ENCODE results near the gene FHOD3.

The FHOD3 gene

GRCh38 chr18:36665952-36666351, 368.4 kb downstream of the FHOD3 start:
- DNase-seq (ENCODE audit: low read depth), result no peak

GRCh38 chr18:36667811-36668210, 370.3 kb downstream of the FHOD3 start:
- no peak for DNase-seq (ENCODE audit: low read depth)

- DNase-seq (ENCODE audit: low read depth), result no peak
These were observed 370.8 kb downstream of the FHOD3 start for GRCh38 chr18:36668349-36668748.

- DNase-seq (ENCODE audit: low read depth), result peak; percentile 69
These were observed 375.2 kb downstream of the FHOD3 start for GRCh38 chr18:36672437-36673344.

- no peak for DNase-seq (ENCODE audit: low read depth)
These were observed 375.9 kb downstream of the FHOD3 start for GRCh38 chr18:36673452-36673851.

- DNase-seq (ENCODE audit: low read depth), result no peak
These were observed 377.6 kb downstream of the FHOD3 start for GRCh38 chr18:36675076-36675475.

GRCh38 chr18:36675542-36675941, 378.0 kb downstream of the FHOD3 start:
- DNase-seq (ENCODE audit: low read depth), result no peak

GRCh38 chr18:36676629-36677028, 379.1 kb downstream of the FHOD3 start:
- no peak for DNase-seq (ENCODE audit: low read depth)

- no peak for DNase-seq (ENCODE audit: low read depth)
These were observed 382.5 kb downstream of the FHOD3 start for GRCh38 chr18:36680042-36680441.

- no peak for DNase-seq (ENCODE audit: low read depth)
These were observed 388.1 kb downstream of the FHOD3 start for GRCh38 chr18:36685580-36685979.

- peak; percentile 62 for DNase-seq (ENCODE audit: low read depth)
These were observed 390.8 kb downstream of the FHOD3 start for GRCh38 chr18:36688020-36688965.

GRCh38 chr18:36692371-36692770, 394.9 kb downstream of the FHOD3 start:
- peak; percentile 39 for DNase-seq (ENCODE audit: low read depth)

GRCh38 chr18:36692921-36693332, 395.4 kb downstream of the FHOD3 start:
- DNase-seq (ENCODE audit: low read depth), result no peak

GRCh38 chr18:36693931-36694620, 396.6 kb downstream of the FHOD3 start:
- peak; percentile 72 for DNase-seq (ENCODE audit: low read depth)

GRCh38 chr18:36695806-36696205, 398.3 kb downstream of the FHOD3 start:
- no peak for DNase-seq (ENCODE audit: low read depth)

GRCh38 chr18:36697905-36698304, 400.4 kb downstream of the FHOD3 start:
- DNase-seq (ENCODE audit: low read depth), result peak; percentile 92

GRCh38 chr18:36700955-36701354, 403.4 kb downstream of the FHOD3 start:
- no peak for DNase-seq (ENCODE audit: low read depth)

- DNase-seq (ENCODE audit: low read depth), result peak; percentile 58
These were observed 405.0 kb downstream of the FHOD3 start for GRCh38 chr18:36702401-36703013.

GRCh38 chr18:36704156-36704555, 406.6 kb downstream of the FHOD3 start:
- no peak for DNase-seq (ENCODE audit: low read depth)

- peak; percentile 42 for DNase-seq (ENCODE audit: low read depth)
These were observed 408.8 kb downstream of the FHOD3 start for GRCh38 chr18:36706134-36706881.

GRCh38 chr18:36708366-36708765, 410.9 kb downstream of the FHOD3 start:
- DNase-seq (ENCODE audit: low read depth), result no peak
